Activated T-cell treated with anti-CD3 and anti-CD28 coated beads for 48 hours (primary cell): ENCODE results near the gene SMC5.
"Not testable (repeated sequence)": the region's sequence is repeated elsewhere in the genome, so short reads cannot be mapped to it uniquely, and the experiment has no call there.

Experiments
- DNase-seq: peaks from one replicate; pipeline ENCODE4 v3.0.0-alpha.2; 2020; ENCODE audit warnings: low read depth

The SMC5 gene

DNA sequence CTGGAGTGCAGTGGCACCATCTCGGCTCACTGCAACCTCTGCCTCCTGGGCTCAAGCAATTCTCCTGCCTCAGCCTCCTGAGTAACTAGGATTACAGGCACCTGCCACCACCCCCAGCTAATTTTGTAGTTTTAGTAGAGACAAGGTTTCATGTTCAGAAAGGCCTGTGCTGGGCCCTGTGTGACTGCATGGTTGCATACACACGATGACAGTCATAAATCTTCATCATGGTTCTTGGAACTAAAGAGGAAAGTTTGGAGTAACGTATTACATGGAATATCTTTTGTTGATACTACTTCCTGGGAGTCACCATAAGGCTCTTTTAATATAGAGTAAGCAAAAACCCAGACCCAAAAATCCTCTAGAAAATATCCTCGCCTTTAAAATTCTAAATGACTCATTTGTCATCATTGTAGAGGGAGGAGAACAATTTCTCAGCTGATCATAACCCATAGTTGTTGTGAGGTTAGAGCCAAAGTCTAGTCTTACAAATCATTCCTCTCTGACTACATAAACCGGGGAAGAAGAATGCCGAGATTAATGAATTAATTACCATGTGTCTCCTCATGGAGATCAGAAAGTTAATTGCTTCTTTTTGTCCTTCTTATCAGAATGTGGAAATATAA, 108.6 kb downstream of the SMC5 start:
- no peak for DNase-seq

- no peak for DNase-seq
Measured at GRCh38 chr9:70374962-70375618, 116.3 kb downstream of the SMC5 start.

DNA sequence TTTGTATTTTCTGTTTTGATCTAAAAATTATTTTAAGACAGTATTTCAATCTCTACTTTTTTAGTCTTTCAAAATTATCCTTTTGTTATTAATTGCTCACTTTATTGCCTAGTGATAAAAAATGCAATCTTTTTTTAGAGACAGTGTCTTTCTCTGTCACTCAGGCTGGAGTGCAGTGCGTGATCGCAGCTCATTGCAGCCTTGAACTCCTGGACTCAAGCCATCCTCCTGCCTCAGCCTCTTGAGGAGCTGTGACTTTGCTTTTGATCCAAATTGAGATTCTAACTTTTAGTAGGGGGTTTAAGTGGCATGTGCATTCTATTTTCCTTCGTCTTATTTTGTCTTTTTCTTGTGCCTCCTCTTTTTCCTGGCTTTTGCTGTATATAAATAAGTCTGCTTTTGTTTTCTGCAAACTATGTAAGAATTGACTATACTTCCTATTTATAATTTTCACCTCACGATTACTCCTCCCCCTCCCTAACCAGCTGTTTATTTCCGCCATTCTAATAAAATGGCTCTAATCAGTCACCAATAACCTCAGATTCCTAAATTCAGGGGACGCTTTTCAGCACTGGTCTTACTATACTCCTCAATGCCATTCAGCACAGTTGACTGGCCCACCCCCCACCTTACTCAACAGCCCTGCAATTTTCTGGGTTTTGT, 123.4 kb downstream of the SMC5 start:
- DNase-seq: no peak

GRCh38 chr9:70382709-70383605, 124.2 kb downstream of the SMC5 start:
- no peak for DNase-seq

DNA sequence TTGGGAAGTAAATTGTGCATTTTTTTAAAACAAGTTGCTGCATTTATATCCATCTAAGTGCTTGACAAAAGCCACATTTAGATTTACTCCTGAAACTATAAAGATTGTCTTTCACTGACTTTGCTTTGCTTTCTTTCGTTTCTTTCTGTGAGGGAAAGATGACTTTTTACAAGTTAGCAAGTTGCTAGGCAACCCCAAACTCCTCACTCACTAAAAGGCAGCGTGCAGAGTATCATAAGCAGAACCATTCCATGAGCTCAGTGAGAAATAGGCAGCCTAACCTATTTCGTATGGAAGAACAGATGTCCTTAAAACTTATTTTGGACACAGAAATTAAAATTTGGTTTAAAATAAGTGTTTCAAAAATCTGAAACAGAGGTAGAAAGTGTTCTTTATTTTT, 126.6 kb downstream of the SMC5 start:
- no peak for DNase-seq

DNA sequence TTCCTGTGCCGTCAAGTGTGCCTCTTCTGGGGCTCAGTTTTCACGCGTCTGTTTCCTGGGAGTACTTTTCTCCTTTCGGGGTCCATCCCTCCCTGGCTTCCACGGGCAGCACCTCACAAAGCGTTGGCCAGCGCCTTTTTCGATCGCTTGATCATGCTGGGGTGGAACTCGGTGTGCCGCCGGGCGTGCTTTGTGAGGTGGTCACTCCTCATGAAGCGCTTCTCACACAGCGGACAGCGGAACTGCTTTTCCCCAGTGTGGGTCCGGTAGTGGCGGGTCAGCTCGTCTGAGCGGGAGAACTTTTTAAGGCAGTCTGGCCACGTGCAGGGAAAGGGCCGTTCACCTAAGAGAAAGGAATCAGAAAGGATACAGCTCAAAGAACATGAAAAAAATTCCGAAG, 128.9 kb downstream of the SMC5 start:
- DNase-seq: no peak

GRCh38 chr9:70389188-70389587, 130.4 kb downstream of the SMC5 start:
- no peak for DNase-seq

DNA sequence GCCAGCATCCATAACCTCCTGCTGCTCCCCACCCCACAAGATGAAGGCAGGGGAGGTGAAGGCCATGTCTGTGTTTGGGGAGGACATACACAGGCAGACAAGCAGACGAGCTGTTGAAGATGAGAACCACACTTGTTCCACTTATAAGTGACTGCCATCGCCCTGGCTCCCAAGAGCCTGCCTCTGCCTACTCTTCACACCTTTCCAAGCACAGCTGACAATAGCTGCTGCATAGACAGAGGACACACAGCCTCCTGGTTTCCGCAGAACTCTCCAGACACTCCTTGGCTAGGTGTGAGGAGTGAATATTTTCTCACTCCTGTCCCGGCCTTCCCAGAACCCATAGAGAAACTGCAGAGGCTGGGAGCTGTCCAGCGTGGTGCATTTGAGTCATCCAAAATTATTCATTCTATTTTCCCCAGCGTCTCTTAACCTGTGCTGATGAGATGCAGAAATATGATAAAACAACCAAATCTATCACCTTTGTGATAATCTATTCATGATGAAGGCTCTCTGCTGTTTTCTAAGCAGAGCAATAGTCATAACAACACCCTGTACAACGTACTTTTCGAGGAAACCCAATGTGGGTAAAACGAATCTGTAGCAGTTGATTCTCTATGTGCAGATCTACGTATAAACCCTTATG, 131.0 kb downstream of the SMC5 start:
- DNase-seq: no peak

- DNase-seq: no peak
Measured at GRCh38 chr9:70390933-70391341, 132.2 kb downstream of the SMC5 start.

- DNase-seq: no peak
Measured at GRCh38 chr9:70392189-70392588, 133.4 kb downstream of the SMC5 start.

- DNase-seq: no peak
Measured at GRCh38 chr9:70392850-70393249, 134.1 kb downstream of the SMC5 start.

GRCh38 chr9:70395652-70396051, 136.9 kb downstream of the SMC5 start:
- DNase-seq: no peak

- no peak for DNase-seq
Measured at GRCh38 chr9:70398145-70398556, 139.4 kb downstream of the SMC5 start.

GRCh38 chr9:70399141-70399540, 140.4 kb downstream of the SMC5 start:
- DNase-seq: no peak

DNA sequence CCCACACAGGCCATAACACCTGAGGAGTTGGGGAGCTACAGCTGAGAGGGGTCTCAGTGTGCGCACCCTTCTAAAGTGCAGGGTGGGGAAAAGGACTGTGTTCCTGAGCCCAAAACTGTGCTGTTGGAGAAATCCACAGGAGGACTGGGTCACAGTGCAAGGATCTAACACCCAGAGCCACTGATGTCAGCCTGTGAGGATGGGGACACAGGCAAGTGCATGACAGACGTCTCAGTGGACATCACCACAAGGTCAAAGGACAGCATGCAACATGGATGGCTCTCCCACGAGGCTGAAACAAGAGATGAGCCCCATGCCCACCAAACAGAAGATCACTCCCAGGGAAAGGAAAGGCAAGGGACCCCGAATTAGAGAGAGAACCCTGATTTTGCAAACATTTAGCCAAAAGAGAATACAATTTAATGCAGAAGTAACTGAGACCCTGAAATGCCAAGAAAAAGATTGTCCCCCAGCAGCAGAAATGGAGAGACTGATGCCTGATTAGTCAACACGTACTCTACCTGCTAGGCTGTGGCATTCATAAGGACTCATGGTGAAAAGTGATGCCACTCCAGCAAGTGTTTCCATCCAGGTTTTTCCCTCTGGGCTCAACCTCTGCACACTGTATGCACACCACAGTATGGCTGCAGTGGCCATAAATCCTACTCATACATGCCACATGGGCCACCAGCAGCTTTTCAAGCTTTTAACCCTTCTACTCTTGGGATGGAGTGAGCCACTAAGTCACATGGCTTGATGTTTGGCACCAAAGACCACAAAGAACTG, 141.5 kb downstream of the SMC5 start:
- DNase-seq: no peak

DNA sequence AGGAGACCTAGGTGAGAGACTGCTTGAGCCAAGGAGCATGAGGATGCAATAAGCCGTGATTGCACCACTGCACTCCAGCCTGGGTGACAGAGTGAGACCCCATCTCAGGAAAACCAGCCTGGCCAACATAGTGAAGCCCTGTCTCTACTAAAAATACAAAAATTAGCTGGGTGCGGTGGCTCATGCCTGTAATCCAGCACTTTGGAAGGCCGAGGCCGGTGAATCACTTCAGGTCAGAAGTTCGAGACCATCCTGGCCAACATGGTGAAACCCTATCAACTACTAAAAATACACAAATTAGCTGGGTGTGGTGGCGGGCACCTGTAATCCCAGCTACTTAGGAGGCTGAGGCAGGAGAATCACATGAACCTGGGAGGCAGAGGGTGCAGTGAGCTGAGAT, 142.5 kb downstream of the SMC5 start:
- not testable (repeated sequence) for DNase-seq

DNA sequence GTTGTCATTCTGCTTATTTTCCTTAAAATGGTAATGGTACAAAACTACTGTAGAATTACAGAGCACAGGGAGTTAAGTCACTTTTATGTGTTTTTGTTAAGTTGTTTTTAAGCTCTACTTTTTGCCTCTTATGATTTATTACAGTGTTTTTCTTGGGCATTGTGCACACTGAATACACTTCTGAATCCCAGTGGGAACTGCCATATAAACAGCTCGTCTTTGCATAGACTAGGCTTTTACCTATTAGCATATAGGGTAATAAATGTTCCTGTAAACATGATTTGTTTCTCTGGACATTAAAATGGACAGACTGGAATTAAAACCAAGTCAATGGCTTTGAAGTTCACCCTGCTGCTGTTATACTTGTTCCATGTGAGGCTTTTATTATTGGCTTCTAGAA, 143.4 kb downstream of the SMC5 start:
- DNase-seq: no peak

GRCh38 chr9:70403166-70403565, 144.4 kb downstream of the SMC5 start:
- DNase-seq: no peak

- no peak for DNase-seq
Measured at GRCh38 chr9:70403618-70404025, 144.8 kb downstream of the SMC5 start.

DNA sequence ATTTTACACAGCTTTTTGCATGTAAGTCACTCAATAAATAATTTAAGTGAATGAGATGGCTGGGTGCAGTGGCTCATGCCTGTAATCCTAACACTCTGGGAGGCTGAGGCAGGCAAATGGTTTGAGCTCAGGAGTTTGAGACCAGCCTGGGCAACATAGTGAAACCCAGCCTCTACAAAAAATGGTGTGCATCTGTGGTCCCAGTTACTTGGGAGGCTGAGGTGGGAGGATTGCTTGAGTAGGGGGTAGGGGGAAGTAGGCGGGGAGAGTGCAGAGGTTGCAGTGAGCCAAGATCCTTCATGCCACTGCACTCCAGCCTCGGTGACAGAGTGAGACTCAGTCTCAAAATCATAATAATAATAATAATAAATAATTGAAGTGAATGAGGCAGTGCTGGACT, 145.5 kb downstream of the SMC5 start:
- no peak for DNase-seq
